Measurements from ENCODE around the gene TRNAU1AP. TPM values are rescaled to one million over a fixed set of nuclear protein-coding genes. Genes with fewer than 3 reads are reported as not detected.

The TRNAU1AP gene
- total RNA-seq, 1 donor, result 23.2 TPM

DNA sequence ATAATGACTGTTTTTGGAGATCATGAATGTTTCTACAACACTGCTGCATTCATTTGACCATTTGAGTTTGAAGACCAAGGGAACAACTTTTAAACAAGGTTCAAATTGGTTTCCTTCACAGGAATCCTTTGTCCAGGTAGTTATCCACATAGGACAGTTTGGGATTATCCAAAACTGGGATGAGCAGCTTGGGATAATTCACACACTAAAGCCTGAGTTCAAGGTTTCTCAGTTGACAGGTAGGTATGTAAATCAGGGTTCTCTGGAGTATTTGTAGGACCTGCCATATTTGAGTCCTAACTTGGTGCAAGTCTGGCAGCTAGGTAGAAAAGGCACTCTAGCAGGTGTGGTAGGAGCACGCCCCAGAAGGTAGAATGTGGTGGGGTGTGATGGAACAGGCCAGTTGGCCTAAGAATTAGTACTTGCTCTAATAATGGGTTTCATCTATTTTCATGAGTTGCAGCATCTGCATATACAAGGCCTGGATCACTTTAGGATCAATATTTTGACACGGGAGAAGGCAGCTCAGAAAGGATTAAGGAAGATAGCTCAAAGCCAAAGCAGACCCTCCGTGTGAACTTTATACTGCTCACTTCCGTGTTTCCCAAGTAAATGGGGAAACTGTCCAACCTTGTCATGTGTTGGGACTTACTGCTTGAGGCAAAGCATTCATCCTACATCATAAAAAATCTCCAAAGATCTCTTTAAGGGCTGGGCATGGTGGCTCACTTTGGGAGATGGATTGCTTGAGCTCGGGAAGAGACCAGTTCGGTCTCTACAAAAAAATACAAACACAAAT is 25.1 kb downstream of the TRNAU1AP start:
- Histone ChIP-seq H3K27me3 (ENCODE audit: insufficient read depth, low read length) (no peaks in the 10 kb centered on the region), H3K79me2 (ENCODE audit: insufficient read depth, low read length) (peaks cover 24% of the 10 kb centered on the region), H3K4me2 (ENCODE audit: insufficient read depth, low read length) (no peak overlapping the region), H2AFZ (ENCODE audit: low read length) (no peak overlapping the region), H3K9me3 (ENCODE audit: low read depth, low read length) (no peaks in the 10 kb centered on the region), H3K27ac (ENCODE audit: low read depth, low read length) (no peak overlapping the region), H3K36me3 (ENCODE audit: insufficient read depth, low read length) (peaks cover 41% of the 10 kb centered on the region), H3K4me3 (ENCODE audit: insufficient read depth, low read length) (no peak overlapping the region), H4K20me1 (ENCODE audit: insufficient read depth, low read length) (peaks cover 40% of the 10 kb centered on the region), H3K4me1 (ENCODE audit: insufficient read depth, low read length) (peaks cover 23% of the 10 kb centered on the region)
- peak; percentile 63 for DNase-seq (ENCODE audit: insufficient read length, low spot score, missing footprints)
- TF ChIP-seq, protein P1, sequence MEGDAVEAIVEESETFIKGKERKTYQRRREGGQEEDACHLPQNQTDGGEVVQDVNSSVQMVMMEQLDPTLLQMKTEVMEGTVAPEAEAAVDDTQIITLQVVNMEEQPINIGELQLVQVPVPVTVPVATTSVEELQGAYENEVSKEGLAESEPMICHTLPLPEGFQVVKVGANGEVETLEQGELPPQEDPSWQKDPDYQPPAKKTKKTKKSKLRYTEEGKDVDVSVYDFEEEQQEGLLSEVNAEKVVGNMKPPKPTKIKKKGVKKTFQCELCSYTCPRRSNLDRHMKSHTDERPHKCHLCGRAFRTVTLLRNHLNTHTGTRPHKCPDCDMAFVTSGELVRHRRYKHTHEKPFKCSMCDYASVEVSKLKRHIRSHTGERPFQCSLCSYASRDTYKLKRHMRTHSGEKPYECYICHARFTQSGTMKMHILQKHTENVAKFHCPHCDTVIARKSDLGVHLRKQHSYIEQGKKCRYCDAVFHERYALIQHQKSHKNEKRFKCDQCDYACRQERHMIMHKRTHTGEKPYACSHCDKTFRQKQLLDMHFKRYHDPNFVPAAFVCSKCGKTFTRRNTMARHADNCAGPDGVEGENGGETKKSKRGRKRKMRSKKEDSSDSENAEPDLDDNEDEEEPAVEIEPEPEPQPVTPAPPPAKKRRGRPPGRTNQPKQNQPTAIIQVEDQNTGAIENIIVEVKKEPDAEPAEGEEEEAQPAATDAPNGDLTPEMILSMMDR (IDR thresholded peaks at IDR 0.05; ENCODE audit: extremely low read depth, low read depth, low read length), result no peak

GRCh38 chr1:28578696-28579218 is 25.9 kb downstream of the TRNAU1AP start:
- Histone ChIP-seq H3K4me1 (ENCODE audit: insufficient read depth, low read length) (peaks cover 25% of the 10 kb centered on the region), H3K9me3 (ENCODE audit: low read depth, low read length) (no peaks in the 10 kb centered on the region), H3K4me2 (ENCODE audit: insufficient read depth, low read length) (peak overlapping the region; percentile 49), H3K27me3 (ENCODE audit: insufficient read depth, low read length) (no peaks in the 10 kb centered on the region), H3K36me3 (ENCODE audit: insufficient read depth, low read length) (peaks cover 38% of the 10 kb centered on the region), H3K4me3 (ENCODE audit: insufficient read depth, low read length) (no peak overlapping the region), H3K79me2 (ENCODE audit: insufficient read depth, low read length) (peaks cover 24% of the 10 kb centered on the region), H2AFZ (ENCODE audit: low read length) (no peak overlapping the region), H4K20me1 (ENCODE audit: insufficient read depth, low read length) (peaks cover 40% of the 10 kb centered on the region), H3K27ac (ENCODE audit: low read depth, low read length) (peak overlapping the region; percentile 42)
- TF ChIP-seq, protein P1 (IDR thresholded peaks at IDR 0.05; ENCODE audit: extremely low read depth, low read depth, low read length), result no peak
- DNase-seq (ENCODE audit: insufficient read length, low spot score, missing footprints), result peak; percentile 58

DNA sequence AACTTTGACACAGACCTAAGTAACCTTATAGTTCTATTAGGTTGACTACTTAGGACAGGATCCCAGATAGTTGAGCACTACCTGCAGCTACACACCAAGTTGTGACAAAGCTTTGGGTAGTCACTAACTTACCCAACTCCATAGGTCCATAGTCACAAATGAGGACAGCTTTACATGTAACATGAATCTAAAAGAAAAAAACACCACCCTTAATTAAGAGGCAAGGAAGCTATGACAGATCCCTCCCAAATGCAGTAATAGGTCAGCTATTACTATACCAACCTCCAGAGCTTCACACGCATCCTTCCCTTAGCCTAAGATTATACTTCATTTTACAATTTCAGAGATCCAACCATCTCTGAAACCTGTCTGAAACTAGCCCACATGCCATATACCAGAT is 26.5 kb downstream of the TRNAU1AP start:
- H3K79me2 ChIP-seq (ENCODE audit: insufficient read depth, low read length), result peaks cover 24% of the 10 kb centered on the region
- H3K4me3 ChIP-seq (ENCODE audit: insufficient read depth, low read length), result peak overlapping the region; percentile 80
- H3K27me3 ChIP-seq (ENCODE audit: insufficient read depth, low read length), result no peaks in the 10 kb centered on the region
- H3K4me1 ChIP-seq (ENCODE audit: insufficient read depth, low read length), result peaks cover 25% of the 10 kb centered on the region
- peaks cover 40% of the 10 kb centered on the region for H4K20me1 ChIP-seq (ENCODE audit: insufficient read depth, low read length)
- DNase-seq (ENCODE audit: insufficient read length, low spot score, missing footprints), result no peak
- TF ChIP-seq, protein P1 (IDR thresholded peaks at IDR 0.05; ENCODE audit: extremely low read depth, low read depth, low read length), result no peak
- H3K36me3 ChIP-seq (ENCODE audit: insufficient read depth, low read length), result peaks cover 37% of the 10 kb centered on the region
- H2AFZ ChIP-seq (ENCODE audit: low read length), result no peak overlapping the region
- peak overlapping the region; percentile 84 for H3K4me2 ChIP-seq (ENCODE audit: insufficient read depth, low read length)
- H3K9me3 ChIP-seq (ENCODE audit: low read depth, low read length), result no peaks in the 10 kb centered on the region
- peak overlapping the region; percentile 42 for H3K27ac ChIP-seq (ENCODE audit: low read depth, low read length)

Measured in osteoblast (primary cell).